HFFc6 (cell line): ENCODE data around the gene RTL3. TPM values are rescaled to one million over a fixed set of nuclear protein-coding genes. Genes with fewer than 3 reads are reported as not detected.

ENCODE experiments used
- DNase-seq: peaks from one replicate; pipeline ENCODE4 v3.0.0-alpha.2; 2018
- H3K27ac Mint-ChIP-seq: 2 replicates; pipeline ENCODE4 v1.8.0; 2020; ENCODE audit warnings: mild to moderate bottlenecking, mixed read lengths
- H3K27me3 Mint-ChIP-seq: 2 replicates; pipeline ENCODE4 v1.8.0; 2021; ENCODE audit warnings: mild to moderate bottlenecking, moderate library complexity, mixed read lengths; ENCODE audit not compliant: insufficient read depth
- H3K36me3 Mint-ChIP-seq: 2 replicates; pipeline ENCODE4 v1.8.0; 2021; ENCODE audit warnings: low read depth, mixed read lengths
- H3K4me1 Mint-ChIP-seq: 2 replicates; pipeline ENCODE4 v1.8.0; 2020; ENCODE audit warnings: low read depth, mixed read lengths
- H3K4me3 Mint-ChIP-seq: 2 replicates; pipeline ENCODE4 v1.8.0; 2020; ENCODE audit warnings: mild to moderate bottlenecking, moderate library complexity, mixed read lengths
- H3K9me3 Mint-ChIP-seq: 2 replicates; pipeline ENCODE4 v1.8.0; 2020; ENCODE audit warnings: mild to moderate bottlenecking, mixed read lengths
- long read RNA-seq: library from polyadenylated mRNA; unstranded; transcript quantifications from one replicate; pipeline ENCODE4 v2.0.0, GENCODE V29; 2019
- total RNA-seq, 6 experiments: library from RNA; stranded (reverse); fragmentation: NEBNext Ultra II Directional; extraction: Animal tissue kit (Norgen Biotek cat#: 25700); gene quantifications; 2 replicates in 1 of 6; 3 replicates in 5 of 6; pipeline ENCODE4 v1.2.3, GENCODE V29; 2021
- TF ChIP-seq, protein P1 (sequence below): fragments of 200-600 bp; sonication (generic); IDR thresholded peaks from 2 replicates; pipeline ENCODE4 v1.5.0; 2021; ENCODE audit warnings: antibody characterized with exemption, mild to moderate bottlenecking

The RTL3 gene
- under 1 TPM; 0.21 to 0.62 (median 0.44) TPM for total RNA-seq
- long read RNA-seq, partial matches to known transcripts: 0 of 1 reads
- long read RNA-seq, other reads (novel, unspliced or antisense): 0 of 1 reads

DNA sequence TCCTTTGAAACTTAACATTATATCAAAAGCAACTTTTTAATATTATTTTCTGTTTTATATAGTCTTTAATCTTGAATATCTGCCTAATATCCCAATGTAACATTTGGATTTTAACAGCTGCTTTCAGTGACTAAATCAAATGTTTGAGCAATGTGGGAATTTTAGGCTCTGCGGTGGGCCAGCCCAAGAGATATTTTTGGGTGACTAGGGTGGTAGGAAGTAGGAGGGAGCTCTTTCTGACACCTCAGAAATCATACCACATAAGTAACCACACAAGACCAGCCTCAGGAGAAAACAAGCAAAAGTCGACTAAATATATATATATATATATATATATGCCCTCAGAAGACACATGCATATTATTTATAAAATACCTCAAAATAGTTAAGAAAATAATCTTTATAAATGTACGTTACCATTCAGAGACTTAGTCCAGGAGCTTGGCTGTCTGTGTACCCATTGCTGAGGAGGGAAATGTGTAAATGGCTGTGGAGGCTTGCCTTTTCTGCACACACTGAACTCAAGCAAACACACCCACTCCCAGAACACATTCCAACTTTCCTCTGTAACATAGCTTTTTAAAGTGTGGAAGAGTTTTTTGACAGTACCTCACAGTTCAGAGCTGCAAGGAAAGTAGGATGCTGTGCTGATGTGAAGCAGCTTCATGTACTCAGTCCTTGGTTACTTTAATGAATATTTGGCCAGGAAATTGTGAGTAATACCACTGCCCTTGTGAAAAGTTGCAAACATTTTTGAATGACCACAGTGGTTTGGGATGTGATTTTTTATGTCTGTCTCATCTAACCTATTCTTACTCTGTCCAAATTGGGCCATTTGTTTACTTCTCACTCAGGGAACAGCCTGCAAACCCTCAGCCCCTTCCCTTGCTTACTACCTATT is at the start of gene RTL3:
RTL3 (minus strand) TSS at position 484 of the 900 bp plus-strand sequence. CDS start 908 bp downstream, outside the sequence.
- no peaks in the 10 kb centered on the region; the same call in 1 of the 2 replicates for H3K27me3 Mint-ChIP-seq
- TF ChIP-seq, protein P1, sequence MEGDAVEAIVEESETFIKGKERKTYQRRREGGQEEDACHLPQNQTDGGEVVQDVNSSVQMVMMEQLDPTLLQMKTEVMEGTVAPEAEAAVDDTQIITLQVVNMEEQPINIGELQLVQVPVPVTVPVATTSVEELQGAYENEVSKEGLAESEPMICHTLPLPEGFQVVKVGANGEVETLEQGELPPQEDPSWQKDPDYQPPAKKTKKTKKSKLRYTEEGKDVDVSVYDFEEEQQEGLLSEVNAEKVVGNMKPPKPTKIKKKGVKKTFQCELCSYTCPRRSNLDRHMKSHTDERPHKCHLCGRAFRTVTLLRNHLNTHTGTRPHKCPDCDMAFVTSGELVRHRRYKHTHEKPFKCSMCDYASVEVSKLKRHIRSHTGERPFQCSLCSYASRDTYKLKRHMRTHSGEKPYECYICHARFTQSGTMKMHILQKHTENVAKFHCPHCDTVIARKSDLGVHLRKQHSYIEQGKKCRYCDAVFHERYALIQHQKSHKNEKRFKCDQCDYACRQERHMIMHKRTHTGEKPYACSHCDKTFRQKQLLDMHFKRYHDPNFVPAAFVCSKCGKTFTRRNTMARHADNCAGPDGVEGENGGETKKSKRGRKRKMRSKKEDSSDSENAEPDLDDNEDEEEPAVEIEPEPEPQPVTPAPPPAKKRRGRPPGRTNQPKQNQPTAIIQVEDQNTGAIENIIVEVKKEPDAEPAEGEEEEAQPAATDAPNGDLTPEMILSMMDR: no peak
- peak within 1 kb of the TSS; percentile 83 for H3K27ac Mint-ChIP-seq
- DNase-seq: peak; percentile 82
- no peaks in the 10 kb centered on the region for H3K9me3 Mint-ChIP-seq
- peaks cover 45% of the 10 kb centered on the region for H3K4me1 Mint-ChIP-seq
- peak within 1 kb of the TSS; percentile 37 for H3K4me3 Mint-ChIP-seq
- H3K36me3 Mint-ChIP-seq: no peaks in the 10 kb centered on the region

DNA sequence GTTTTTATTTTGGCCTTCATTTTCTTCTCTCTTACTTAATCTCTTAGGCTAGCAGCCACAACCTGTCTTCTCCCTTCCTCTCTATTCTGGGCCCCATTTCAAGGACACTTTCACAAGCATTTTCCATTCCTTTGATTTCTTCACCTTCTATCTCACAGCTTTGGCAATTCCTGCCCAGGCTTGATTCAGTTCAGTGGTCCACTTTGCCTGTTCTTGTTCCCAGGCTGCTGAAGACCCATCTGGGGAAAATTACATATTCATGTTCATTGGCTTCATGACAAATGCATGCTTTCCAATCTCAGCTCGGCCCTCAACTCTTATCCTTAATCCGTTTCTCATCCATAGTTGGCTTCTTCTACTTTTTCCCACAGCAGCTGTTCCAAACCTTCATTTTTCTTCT is 49.7 kb upstream of the RTL3 start:
- no peak for DNase-seq
- Mint-ChIP-seq H3K4me1 (no peaks in the 10 kb centered on the region; the same call in 1 of the 2 replicates), H3K9me3 (no peaks in the 10 kb centered on the region), H3K27me3 (peaks cover 1% of the 10 kb centered on the region; the same call in 1 of the 2 replicates), H3K27ac (no peak overlapping the region), H3K36me3 (no peaks in the 10 kb centered on the region), H3K4me3 (no peak overlapping the region)
- TF ChIP-seq, protein P1: no peak

- Mint-ChIP-seq H3K4me1 (no peaks in the 10 kb centered on the region; the same call in 1 of the 2 replicates), H3K27ac (no peak overlapping the region), H3K9me3 (no peaks in the 10 kb centered on the region), H3K27me3 (peaks cover under 1% of the 10 kb centered on the region; the same call in 1 of the 2 replicates), H3K4me3 (no peak overlapping the region), H3K36me3 (no peaks in the 10 kb centered on the region)
- DNase-seq: peak; percentile 28
- TF ChIP-seq, protein P1: peak; percentile 73
These were observed 49.1 kb upstream of the RTL3 start for GRCh38 chrX:78708262-78708661.

DNA sequence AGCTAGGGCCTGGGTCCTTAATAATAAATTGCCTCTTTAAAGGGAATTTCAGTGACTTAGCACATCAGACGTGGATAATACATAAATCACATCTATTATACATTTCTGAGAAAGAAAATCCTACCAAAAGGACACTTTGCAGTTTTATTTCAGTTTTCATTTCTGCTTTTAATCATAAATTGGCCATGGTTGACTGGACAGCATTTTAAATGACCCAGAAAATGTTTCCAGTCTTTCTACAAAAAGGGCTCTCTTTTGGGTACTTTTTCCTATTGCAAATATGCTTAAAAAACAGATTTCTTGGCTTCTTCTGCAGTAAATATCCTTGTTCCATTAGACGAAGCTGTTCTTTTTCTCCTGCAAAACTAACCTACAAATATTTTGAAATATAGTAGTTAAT is 46.9 kb upstream of the RTL3 start:
- no peak overlapping the region for H3K4me3 Mint-ChIP-seq
- DNase-seq: no peak
- no peaks in the 10 kb centered on the region for H3K9me3 Mint-ChIP-seq
- no peak overlapping the region for H3K27ac Mint-ChIP-seq
- H3K4me1 Mint-ChIP-seq: no peaks in the 10 kb centered on the region; the same call in 1 of the 2 replicates
- H3K27me3 Mint-ChIP-seq: no peaks in the 10 kb centered on the region
- no peaks in the 10 kb centered on the region for H3K36me3 Mint-ChIP-seq
- TF ChIP-seq, protein P1: no peak

GRCh38 chrX:78693536-78693935 is 34.4 kb upstream of the RTL3 start:
- no peaks in the 10 kb centered on the region for H3K36me3 Mint-ChIP-seq
- H3K4me1 Mint-ChIP-seq: no peaks in the 10 kb centered on the region
- no peaks in the 10 kb centered on the region for H3K9me3 Mint-ChIP-seq
- no peak overlapping the region for H3K27ac Mint-ChIP-seq
- DNase-seq: no peak
- H3K4me3 Mint-ChIP-seq: no peak overlapping the region
- TF ChIP-seq, protein P1: no peak
- no peaks in the 10 kb centered on the region for H3K27me3 Mint-ChIP-seq
